HL-60 (cell line): Measurements from ENCODE around the gene MYLK4.

Experiments
- CTCF ChIP-seq: IDR thresholded peaks from one replicate; pipeline ENCODE4 v1.5.1; 2011; ENCODE audit warnings: low read length, control low read depth, inconsistent platforms; ENCODE audit not compliant: insufficient read depth
- POLR2AphosphoS5 ChIP-seq: IDR thresholded peaks from 2 replicates; pipeline ENCODE4 v1.6.1; 2012; ENCODE audit warnings: low read depth

- TF ChIP-seq CTCF, result no peak
- TF ChIP-seq POLR2AphosphoS5, result no peak
Observed at GRCh38 chr6:2770171-2770570, 19.4 kb upstream of the MYLK4 start.
